Esophagus (tissue), 2 donors: Measurements from ENCODE around the gene SLC6A20. TPM values are rescaled to one million over a fixed set of nuclear protein-coding genes. Genes with fewer than 3 reads are reported as not detected.

ENCODE experiments used
- H3K27ac ChIP-seq, 2 donors: one replicate each; pipeline ENCODE4 v1.5.1; 2013; ENCODE audit warnings: low read depth in 2 of 2, mild to moderate bottlenecking in 2 of 2, inconsistent platforms in 1 of 2, low read length in 1 of 2, moderate library complexity in 1 of 2
- H3K27me3 ChIP-seq, 2 donors: one replicate each; pipeline ENCODE4 v1.6.1; 2013; ENCODE audit warnings: low read length in 2 of 2, control low read depth in 1 of 2, mild to moderate bottlenecking in 1 of 2; ENCODE audit not compliant: insufficient read depth in 2 of 2, control insufficient read depth in 1 of 2
- H3K36me3 ChIP-seq, 2 donors: one replicate each; pipeline ENCODE4 v1.6.1; 2013; ENCODE audit warnings: low read length in 1 of 2; ENCODE audit not compliant: control insufficient read depth in 2 of 2, insufficient read depth in 2 of 2
- H3K4me1 ChIP-seq, 2 donors: one replicate each; pipeline ENCODE4 v1.6.1; 2013; ENCODE audit warnings: low read length in 1 of 2; ENCODE audit not compliant: control insufficient read depth in 2 of 2, insufficient read depth in 2 of 2
- H3K4me3 ChIP-seq, 2 donors: one replicate each; pipeline ENCODE4 v1.5.1; 2013; ENCODE audit warnings: low read length in 2 of 2, mild to moderate bottlenecking in 2 of 2, low read depth in 1 of 2, moderate library complexity in 1 of 2
- H3K9me3 ChIP-seq, 2 donors: one replicate each; pipeline ENCODE4 v1.6.1; 2013; ENCODE audit warnings: mild to moderate bottlenecking in 2 of 2, low read depth in 1 of 2, low read length in 1 of 2, moderate library complexity in 1 of 2; ENCODE audit not compliant: control insufficient read depth in 2 of 2, insufficient read depth in 1 of 2
- WGBS, 2 donors: extraction: QIAGEN DNeasy Blood & Tissue Kit; methylation state at CpG; one replicate each; pipeline ENCODE4 v1.1.7; 2013; 5-methylcytosine and 5-hydroxymethylcytosine counted together
- polyA plus RNA-seq, 2 donors: library from polyadenylated mRNA; stranded (reverse); fragments of 200-250 nt; gene quantifications; one replicate each; pipeline ENCODE4 v1.2.3, GENCODE V29; 2013
- donor health status: healthy with polysubstance abuse.
- donor health status: Bipolar disorder and iron deficiency.

The SLC6A20 gene
- polyA plus RNA-seq, 2 donors, result 0.01 TPM; not detected in 1

GRCh38 chr3:45826908-45827307 lies 30.6 kb upstream of the SLC6A20 start:
- no peaks in the 10 kb centered on the region for H3K9me3 ChIP-seq
- WGBS, 2 donors, result 86 to 90% methylated on average over 3 of the region's 3 CpGs
- H3K27ac ChIP-seq, result no peak overlapping the region
- no peaks in the 10 kb centered on the region for H3K27me3 ChIP-seq
- H3K4me1 ChIP-seq, result no peaks in the 10 kb centered on the region
- no peak overlapping the region for H3K4me3 ChIP-seq
- peaks cover 5 to 12% of the 10 kb centered on the region in 2 donors for H3K36me3 ChIP-seq

GRCh38 chr3:45826321-45826720 lies 30.0 kb upstream of the SLC6A20 start:
- Histone ChIP-seq H3K4me3 (no peak overlapping the region), H3K9me3 (no peaks in the 10 kb centered on the region), H3K27me3 (no peaks in the 10 kb centered on the region), H3K36me3 (peaks cover 5 to 12% of the 10 kb centered on the region in 2 donors), H3K4me1 (no peaks in the 10 kb centered on the region), H3K27ac (no peak overlapping the region)
- 41 to 51% methylated on average over 2 of the region's 2 CpGs for WGBS, 2 donors

GRCh38 chr3:45821127-45821526 lies 24.8 kb upstream of the SLC6A20 start:
- Histone ChIP-seq H3K36me3 (peaks cover 0 to 6% of the 10 kb centered on the region in 2 donors), H3K4me3 (no peak overlapping the region), H3K27ac (no peak overlapping the region), H3K9me3 (no peaks in the 10 kb centered on the region), H3K4me1 (peaks cover 0 to 4% of the 10 kb centered on the region in 2 donors), H3K27me3 (no peaks in the 10 kb centered on the region)
- 93 to 95% methylated on average over 1 of the region's 1 CpG for WGBS, 2 donors

- Histone ChIP-seq H3K4me1 (peaks cover 0 to 4% of the 10 kb centered on the region in 2 donors), H3K9me3 (no peaks in the 10 kb centered on the region), H3K36me3 (peaks cover 0 to 6% of the 10 kb centered on the region in 2 donors), H3K4me3 (no peak overlapping the region), H3K27ac (no peak overlapping the region), H3K27me3 (no peaks in the 10 kb centered on the region)
- 64 to 70% methylated on average over 2 of the region's 2 CpGs for WGBS, 2 donors
Observed at GRCh38 chr3:45819543-45819942, 23.2 kb upstream of the SLC6A20 start.

- Histone ChIP-seq H3K27ac (peak overlapping the region in 1 of 2 donors; percentile 55), H3K4me1 (peaks cover 0 to 4% of the 10 kb centered on the region in 2 donors), H3K36me3 (peaks cover 3 to 6% of the 10 kb centered on the region in 2 donors), H3K4me3 (no peak overlapping the region), H3K9me3 (no peaks in the 10 kb centered on the region), H3K27me3 (no peaks in the 10 kb centered on the region)
- 24% methylated on average over 4 of the region's 4 CpGs for WGBS, 2 donors
Observed at GRCh38 chr3:45817831-45818522, 21.6 kb upstream of the SLC6A20 start.

- WGBS, 2 donors, result 32 to 51% methylated on average over 3 of the region's 3 CpGs
- Histone ChIP-seq H3K36me3 (peaks cover 0 to 3% of the 10 kb centered on the region in 2 donors), H3K4me1 (peaks cover 0 to 4% of the 10 kb centered on the region in 2 donors), H3K9me3 (no peaks in the 10 kb centered on the region), H3K27ac (no peak overlapping the region), H3K4me3 (no peak overlapping the region), H3K27me3 (no peaks in the 10 kb centered on the region)
Observed at GRCh38 chr3:45816544-45816943, 20.2 kb upstream of the SLC6A20 start.

- H3K27ac ChIP-seq, result no peak overlapping the region
- H3K36me3 ChIP-seq, result peaks cover 0 to 3% of the 10 kb centered on the region in 2 donors
- no peaks in the 10 kb centered on the region for H3K27me3 ChIP-seq
- peaks cover 0 to 4% of the 10 kb centered on the region in 2 donors for H3K4me1 ChIP-seq
- WGBS, 2 donors, result 96 to 97% methylated on average over 4 of the region's 4 CpGs
- no peaks in the 10 kb centered on the region for H3K9me3 ChIP-seq
- no peak overlapping the region for H3K4me3 ChIP-seq
Observed at GRCh38 chr3:45814322-45814721, 18.0 kb upstream of the SLC6A20 start.

GRCh38 chr3:45807681-45808540 lies 11.6 kb upstream of the SLC6A20 start:
- Histone ChIP-seq H3K9me3 (no peaks in the 10 kb centered on the region), H3K27me3 (no peaks in the 10 kb centered on the region), H3K4me1 (no peaks in the 10 kb centered on the region), H3K36me3 (no peaks in the 10 kb centered on the region), H3K27ac (no peak overlapping the region), H3K4me3 (no peak overlapping the region)
- 80 to 81% methylated on average over 10 of the region's 10 CpGs for WGBS, 2 donors

- H3K27me3 ChIP-seq, result no peaks in the 10 kb centered on the region
- H3K4me3 ChIP-seq, result no peak overlapping the region
- WGBS, 2 donors, result 85 to 93% methylated on average over 3 of the region's 3 CpGs
- no peaks in the 10 kb centered on the region for H3K36me3 ChIP-seq
- no peaks in the 10 kb centered on the region for H3K4me1 ChIP-seq
- H3K27ac ChIP-seq, result no peak overlapping the region
- no peaks in the 10 kb centered on the region for H3K9me3 ChIP-seq
Observed at GRCh38 chr3:45807133-45807532, 10.8 kb upstream of the SLC6A20 start.
